CD4-positive, CD25-positive, alpha-beta regulatory T cell (primary cell): Measurements from ENCODE around the gene GALNT4. TPM values are rescaled to one million over a fixed set of nuclear protein-coding genes. Genes with fewer than 3 reads are reported as not detected.

Experiments used
- ATAC-seq, 2 donors: fragments of 150-1000 bp; cut with Tn5 transposase; one replicate each; pipeline ENCODE4 v1.10.0; 2021; ENCODE audit warnings: low read depth in 2 of 2, moderate number of reproducible peaks in 2 of 2, moderate library complexity in 1 of 2
- DNase-seq, 3 donors: peaks; one replicate each; pipeline versions ENCODE4 v3.0.0 to v3.0.0-alpha.2; 2012 to 2022; ENCODE audit warnings: mixed read lengths in 1 of 3
- H3K27ac ChIP-seq: one replicate; pipeline ENCODE4 v1.7.0; 2013; ENCODE audit warnings: mild to moderate bottlenecking, low read length; ENCODE audit not compliant: insufficient read depth, poor library complexity, severe bottlenecking
- H3K27me3 ChIP-seq: one replicate; pipeline ENCODE4 v1.7.0; 2013; ENCODE audit warnings: low read length; ENCODE audit not compliant: control insufficient read depth, insufficient read depth
- H3K36me3 ChIP-seq: one replicate; pipeline ENCODE4 v1.7.0; 2013; ENCODE audit warnings: mild to moderate bottlenecking, low read length, moderate library complexity; ENCODE audit not compliant: control insufficient read depth, insufficient read depth
- H3K4me1 ChIP-seq: 2 replicates; pipeline ENCODE4 v1.7.0; 2013; ENCODE audit warnings: mild to moderate bottlenecking, low read length; ENCODE audit not compliant: insufficient read depth, control insufficient read depth, poor library complexity, severe bottlenecking
- H3K4me3 ChIP-seq: one replicate; pipeline ENCODE4 v1.7.0; 2013; ENCODE audit warnings: low read depth, mild to moderate bottlenecking, low read length, moderate library complexity
- H3K9me3 ChIP-seq, 2 experiments: 1 replicate in 1 of 2; 2 replicates in 1 of 2; pipeline ENCODE4 v1.7.0; 2013; ENCODE audit warnings: low read length in 2 of 2, mild to moderate bottlenecking in 1 of 2, moderate library complexity in 1 of 2; ENCODE audit not compliant: control insufficient read depth in 2 of 2
- H3K27ac Mint-ChIP-seq, 3 donors: one replicate each; pipeline ENCODE4 v1.8.0; 2020 to 2022; ENCODE audit warnings: mild to moderate bottlenecking in 3 of 3, mixed read lengths in 3 of 3, moderate library complexity in 2 of 3
- H3K27me3 Mint-ChIP-seq: one replicate; pipeline ENCODE4 v1.8.0; 2022; ENCODE audit warnings: mild to moderate bottlenecking, mixed read lengths
- H3K36me3 Mint-ChIP-seq: one replicate; pipeline ENCODE4 v1.8.0; 2020; ENCODE audit warnings: mixed read lengths
- H3K4me1 Mint-ChIP-seq, 4 donors: one replicate each; pipeline ENCODE4 v1.8.0; 2020 to 2022; ENCODE audit warnings: mixed read lengths in 4 of 4, mild to moderate bottlenecking in 1 of 4
- H3K4me3 Mint-ChIP-seq, 4 donors: one replicate each; pipeline ENCODE4 v1.8.0; 2020 to 2022; ENCODE audit warnings: mild to moderate bottlenecking in 4 of 4, mixed read lengths in 4 of 4, moderate library complexity in 3 of 4
- H3K9me3 Mint-ChIP-seq, 7 donors: one replicate each; pipeline ENCODE4 v1.8.0; 2020 to 2022; ENCODE audit warnings: mixed read lengths in 7 of 7, mild to moderate bottlenecking in 3 of 7, moderate library complexity in 2 of 7
- polyA plus RNA-seq, 4 donors: library from polyadenylated mRNA; unstranded; fragments of 300-500 nt; fragmentation: Illumina TruSeq; gene quantifications; one replicate each; pipeline ENCODE4 v1.2.3, GENCODE V29; 2021
- total RNA-seq: library from RNA; stranded (reverse); gene quantifications from one replicate; pipeline ENCODE4 v1.2.3, GENCODE V29; 2022

The GALNT4 gene
- total and polyA plus RNA-seq, 5 donors from 2014 or later: 5.0 to 8.8 (median 5.9) TPM

GRCh38 chr12:89475203-89475990, 49.2 kb downstream of the GALNT4 start:
- no peak overlapping the region for H3K4me3 ChIP-seq
- Mint-ChIP-seq H3K4me3 (no peak overlapping the region), H3K4me1 (peaks cover 11 to 29% (median 15%) of the 10 kb centered on the region in 4 donors), H3K27me3 (no peaks in the 10 kb centered on the region), H3K9me3 (no peaks in the 10 kb centered on the region), H3K27ac (peak overlapping the region in 2 of 3 donors; percentile 13 to 16), H3K36me3 (peaks cover 5% of the 10 kb centered on the region)
- no peaks in the 10 kb centered on the region for H3K36me3 ChIP-seq
- no peaks in the 10 kb centered on the region for H3K27me3 ChIP-seq
- no peaks in the 10 kb centered on the region for H3K9me3 ChIP-seq
- DNase-seq (no peak), ATAC-seq (no peak)
- peaks cover 3% of the 10 kb centered on the region for H3K4me1 ChIP-seq
- H3K27ac ChIP-seq: no peak overlapping the region

GRCh38 chr12:89474615-89475014, 50.0 kb downstream of the GALNT4 start:
- H3K27me3 Mint-ChIP-seq: no peaks in the 10 kb centered on the region
- H3K4me3 ChIP-seq: no peak overlapping the region
- ATAC-seq (no peak), DNase-seq (peak in 1 of 3 donors; percentile 16)
- peaks cover 5% of the 10 kb centered on the region for H3K36me3 Mint-ChIP-seq
- peaks cover 11% of the 10 kb centered on the region for H3K4me1 ChIP-seq
- H3K4me3 Mint-ChIP-seq: no peak overlapping the region
- peaks cover 14 to 35% (median 16%) of the 10 kb centered on the region in 4 donors for H3K4me1 Mint-ChIP-seq
- H3K9me3 Mint-ChIP-seq: no peaks in the 10 kb centered on the region
- H3K36me3 ChIP-seq: no peaks in the 10 kb centered on the region
- no peaks in the 10 kb centered on the region for H3K27me3 ChIP-seq
- H3K9me3 ChIP-seq: no peaks in the 10 kb centered on the region
- no peak overlapping the region for H3K27ac ChIP-seq
- peak overlapping the region; percentile 13 to 26 (median 16) for H3K27ac Mint-ChIP-seq

Other genes with a start within 250 kb of the GALNT4 start
- 19.0 TPM for gene DUSP6, start 172.3 kb downstream of the GALNT4 start, total RNA-seq
- gene DUSP6, start 172.3 kb downstream of the GALNT4 start, polyA plus RNA-seq: 10 to 100 TPM in 3 of 4 donors, 1 to 10 TPM in 1; 8.8 to 27.1 (median 13.4) TPM
- gene POC1B, start 1.3 kb upstream of the GALNT4 start, total RNA-seq: 22.1 TPM
- gene POC1B, start 1.3 kb upstream of the GALNT4 start, polyA plus RNA-seq: 10 to 100 TPM; 28.2 to 38.0 (median 33.3) TPM
- 189 TPM for gene ATP2B1, start 184.0 kb upstream of the GALNT4 start, total RNA-seq
- gene ATP2B1, start 184.0 kb upstream of the GALNT4 start, polyA plus RNA-seq: 10 to 100 TPM; 51.1 to 78.6 (median 66.4) TPM